Measurements from ENCODE around the gene STARD8.

DNA sequence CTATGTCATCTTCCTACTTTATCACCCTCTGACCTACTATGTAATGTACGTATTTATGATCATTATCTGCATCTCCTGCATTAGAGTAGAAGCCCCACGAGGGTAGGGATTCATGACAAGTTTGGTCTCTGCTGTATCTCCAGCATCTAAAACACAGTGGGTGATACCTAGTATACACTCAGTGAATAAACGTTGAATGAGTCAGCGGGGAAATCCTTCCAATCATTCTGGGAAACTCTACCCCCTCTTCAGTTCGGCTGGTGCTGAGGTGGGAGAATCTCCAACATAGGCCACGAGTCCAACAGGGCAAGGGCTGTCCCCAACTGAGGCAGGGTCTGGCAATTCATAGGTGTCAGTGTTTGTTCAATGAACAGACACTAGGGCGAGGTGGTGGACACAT is 106.9 kb downstream of the STARD8 start:
- TF ChIP-seq POLR2A (IDR thresholded peaks at IDR 0.05; ENCODE audit: low read length): no peak
- no peak for TF ChIP-seq GATA1 (IDR thresholded peaks at IDR 0.05; ENCODE audit: low read depth, low read length)

Data from erythroblast (primary cell).